AG09319 (cell line): ENCODE data around the gene CLINT1.
A peak's percentile ranks its signal among the peaks of the same experiment; 100 is the strongest.

Source experiments
- DNase-seq: peaks from one replicate; pipeline ENCODE4 v3.0.0-alpha.2; 2010; ENCODE audit warnings: low read depth; ENCODE audit errors: extremely low read depth
- TF ChIP-seq, protein P1 (sequence below): IDR thresholded peaks from 2 replicates; pipeline ENCODE4 v1.5.1; 2011; ENCODE audit warnings: low read depth, mild to moderate bottlenecking, inconsistent platforms, low read length, moderate library complexity

Gene CLINT1

DNA sequence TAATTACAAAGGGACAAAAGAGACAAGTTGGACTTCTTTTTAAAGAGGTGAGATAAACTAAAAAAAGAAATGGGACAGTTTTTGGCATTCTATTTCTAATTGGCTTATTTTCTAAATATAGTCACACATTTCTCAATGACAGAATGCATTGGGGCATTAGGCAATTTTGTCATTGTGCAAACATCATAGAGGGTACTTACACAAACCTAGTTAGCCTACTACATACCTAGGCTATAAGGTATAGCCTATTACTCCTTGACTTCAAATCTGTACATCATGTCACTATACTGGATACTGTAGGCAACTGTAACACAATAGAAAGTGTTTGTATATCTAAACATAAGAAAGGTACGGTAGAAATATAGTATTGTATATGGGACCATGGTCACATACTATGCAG is 59.4 kb downstream of the CLINT1 start:
- no peak for DNase-seq
- TF ChIP-seq, protein P1, sequence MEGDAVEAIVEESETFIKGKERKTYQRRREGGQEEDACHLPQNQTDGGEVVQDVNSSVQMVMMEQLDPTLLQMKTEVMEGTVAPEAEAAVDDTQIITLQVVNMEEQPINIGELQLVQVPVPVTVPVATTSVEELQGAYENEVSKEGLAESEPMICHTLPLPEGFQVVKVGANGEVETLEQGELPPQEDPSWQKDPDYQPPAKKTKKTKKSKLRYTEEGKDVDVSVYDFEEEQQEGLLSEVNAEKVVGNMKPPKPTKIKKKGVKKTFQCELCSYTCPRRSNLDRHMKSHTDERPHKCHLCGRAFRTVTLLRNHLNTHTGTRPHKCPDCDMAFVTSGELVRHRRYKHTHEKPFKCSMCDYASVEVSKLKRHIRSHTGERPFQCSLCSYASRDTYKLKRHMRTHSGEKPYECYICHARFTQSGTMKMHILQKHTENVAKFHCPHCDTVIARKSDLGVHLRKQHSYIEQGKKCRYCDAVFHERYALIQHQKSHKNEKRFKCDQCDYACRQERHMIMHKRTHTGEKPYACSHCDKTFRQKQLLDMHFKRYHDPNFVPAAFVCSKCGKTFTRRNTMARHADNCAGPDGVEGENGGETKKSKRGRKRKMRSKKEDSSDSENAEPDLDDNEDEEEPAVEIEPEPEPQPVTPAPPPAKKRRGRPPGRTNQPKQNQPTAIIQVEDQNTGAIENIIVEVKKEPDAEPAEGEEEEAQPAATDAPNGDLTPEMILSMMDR = no peak

- TF ChIP-seq, protein P1 = no peak
- no peak for DNase-seq
Measured at GRCh38 chr5:157793301-157793700, 65.6 kb downstream of the CLINT1 start.

- DNase-seq = no peak
- TF ChIP-seq, protein P1 = no peak
Measured at GRCh38 chr5:157785801-157786200, 73.1 kb downstream of the CLINT1 start.

GRCh38 chr5:157779221-157779620 is 79.7 kb downstream of the CLINT1 start:
- no peak for DNase-seq
- TF ChIP-seq, protein P1 = no peak

DNA sequence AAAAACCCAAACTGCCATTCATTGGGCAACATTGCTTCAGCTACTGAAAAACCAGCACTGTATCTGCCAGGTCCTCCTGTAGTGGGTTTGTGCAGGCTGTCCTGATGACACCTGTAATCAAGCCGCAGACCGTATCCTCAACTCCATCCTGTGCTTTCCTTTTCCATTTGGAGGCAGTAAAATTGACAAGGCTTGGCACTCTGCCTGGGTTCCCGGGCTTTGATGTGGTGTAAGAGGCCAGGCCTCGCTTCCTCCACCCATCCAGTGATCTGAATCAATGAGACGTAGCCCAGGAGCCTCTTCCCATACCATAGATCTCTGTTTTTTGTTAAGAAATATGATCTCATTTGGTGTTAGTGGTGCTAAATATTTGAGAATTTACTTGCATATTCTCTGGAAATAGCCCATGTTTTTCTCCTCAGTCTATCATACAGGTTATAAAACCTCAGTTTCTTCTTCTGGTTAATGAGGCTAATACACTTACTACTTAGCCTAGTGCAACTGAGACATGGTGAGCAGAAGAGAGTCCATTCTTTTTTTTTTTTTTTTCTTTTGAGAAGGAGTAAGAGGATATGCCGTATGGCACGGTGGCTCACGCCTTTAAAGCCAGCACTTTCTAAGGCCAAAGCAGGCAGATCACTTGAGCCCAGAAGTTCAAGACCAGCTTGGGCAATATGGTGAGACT is 80.7 kb downstream of the CLINT1 start:
- DNase-seq = peak; percentile 8
- TF ChIP-seq, protein P1 = no peak

- no peak for DNase-seq
- TF ChIP-seq, protein P1 = no peak
Measured at GRCh38 chr5:157772127-157772526, 86.8 kb downstream of the CLINT1 start.

GRCh38 chr5:157770665-157771064 is 88.3 kb downstream of the CLINT1 start:
- no peak for DNase-seq
- TF ChIP-seq, protein P1 = no peak
